Duodenal mucosa (tissue), 2 donors: Measurements from ENCODE around the gene DCDC2C.

Experiments used
- H3K27ac ChIP-seq: one replicate; pipeline ENCODE4 v1.7.0; 2013; ENCODE audit warnings: low read depth, low read length
- H3K27me3 ChIP-seq, 2 donors: one replicate each; pipeline ENCODE4 v1.7.0; 2013; ENCODE audit warnings: low read length in 2 of 2, control low read depth in 1 of 2; ENCODE audit not compliant: insufficient read depth in 2 of 2, control insufficient read depth in 1 of 2
- H3K36me3 ChIP-seq, 2 donors: one replicate each; pipeline ENCODE4 v1.7.0; 2013; ENCODE audit warnings: low read length in 2 of 2, control low read depth in 1 of 2; ENCODE audit not compliant: insufficient read depth in 2 of 2, control insufficient read depth in 1 of 2
- H3K4me1 ChIP-seq, 2 donors: one replicate each; pipeline ENCODE4 v1.7.0; 2013; ENCODE audit warnings: low read length in 2 of 2, control low read depth in 1 of 2; ENCODE audit not compliant: insufficient read depth in 2 of 2, control insufficient read depth in 1 of 2
- H3K4me3 ChIP-seq, 2 donors: one replicate each; pipeline ENCODE4 v1.7.0; 2013; ENCODE audit warnings: low read length in 2 of 2, low read depth in 1 of 2
- H3K9ac ChIP-seq, 2 donors: one replicate each; pipeline ENCODE4 v1.7.0; 2013; ENCODE audit warnings: low read length in 2 of 2, low read depth in 1 of 2
- H3K9me3 ChIP-seq, 2 donors: one replicate each; pipeline ENCODE4 v1.7.0; 2013; ENCODE audit warnings: low read length in 2 of 2, control low read depth in 1 of 2; ENCODE audit not compliant: control insufficient read depth in 1 of 2

The DCDC2C gene

GRCh38 chr2:3728104-3729054 is 25.0 kb downstream of the DCDC2C start:
- Histone ChIP-seq H3K4me1 (no peaks in the 10 kb centered on the region), H3K27ac (no peak overlapping the region), H3K4me3 (no peak overlapping the region)

GRCh38 chr2:3729055-3729448 is 25.7 kb downstream of the DCDC2C start:
- H3K27ac ChIP-seq: no peak overlapping the region
- H3K9ac ChIP-seq: no peak overlapping the region
- no peaks in the 10 kb centered on the region for H3K27me3 ChIP-seq
- no peaks in the 10 kb centered on the region for H3K36me3 ChIP-seq
- H3K4me1 ChIP-seq: no peaks in the 10 kb centered on the region
- no peaks in the 10 kb centered on the region for H3K9me3 ChIP-seq
- H3K4me3 ChIP-seq: no peak overlapping the region

More at GRCh38 chr2:3728104-3729054, 25.0 kb downstream of the DCDC2C start:
- Histone ChIP-seq H3K27me3 (no peaks in the 10 kb centered on the region), H3K9ac (no peak overlapping the region), H3K9me3 (no peaks in the 10 kb centered on the region), H3K36me3 (no peaks in the 10 kb centered on the region)

GRCh38 chr2:3729786-3730185 is 26.4 kb downstream of the DCDC2C start:
- Histone ChIP-seq H3K27me3 (no peaks in the 10 kb centered on the region), H3K4me3 (no peak overlapping the region), H3K4me1 (no peaks in the 10 kb centered on the region), H3K27ac (no peak overlapping the region), H3K36me3 (no peaks in the 10 kb centered on the region), H3K9me3 (no peaks in the 10 kb centered on the region), H3K9ac (no peak overlapping the region)

GRCh38 chr2:3730646-3731045 is 27.3 kb downstream of the DCDC2C start:
- Histone ChIP-seq H3K9ac (no peak overlapping the region), H3K9me3 (no peaks in the 10 kb centered on the region), H3K27me3 (no peaks in the 10 kb centered on the region), H3K27ac (no peak overlapping the region), H3K36me3 (no peaks in the 10 kb centered on the region), H3K4me1 (no peaks in the 10 kb centered on the region), H3K4me3 (no peak overlapping the region)

GRCh38 chr2:3731829-3732228 is 28.5 kb downstream of the DCDC2C start:
- no peak overlapping the region for H3K9ac ChIP-seq
- H3K9me3 ChIP-seq: no peaks in the 10 kb centered on the region
- H3K27ac ChIP-seq: no peak overlapping the region
- H3K27me3 ChIP-seq: no peaks in the 10 kb centered on the region
- no peak overlapping the region for H3K4me3 ChIP-seq
- no peaks in the 10 kb centered on the region for H3K36me3 ChIP-seq
- H3K4me1 ChIP-seq: no peaks in the 10 kb centered on the region

GRCh38 chr2:3736112-3736511 is 32.7 kb downstream of the DCDC2C start:
- H3K36me3 ChIP-seq: no peaks in the 10 kb centered on the region
- no peak overlapping the region for H3K27ac ChIP-seq
- H3K9me3 ChIP-seq: no peaks in the 10 kb centered on the region
- H3K27me3 ChIP-seq: no peaks in the 10 kb centered on the region
- no peak overlapping the region for H3K9ac ChIP-seq
- H3K4me1 ChIP-seq: no peaks in the 10 kb centered on the region
- H3K4me3 ChIP-seq: no peak overlapping the region

- Histone ChIP-seq H3K36me3 (no peaks in the 10 kb centered on the region), H3K27ac (no peak overlapping the region), H3K9ac (no peak overlapping the region), H3K9me3 (no peaks in the 10 kb centered on the region), H3K27me3 (no peaks in the 10 kb centered on the region), H3K4me3 (no peak overlapping the region), H3K4me1 (no peaks in the 10 kb centered on the region)
These were observed 33.8 kb downstream of the DCDC2C start for GRCh38 chr2:3737128-3737527.

- H3K9ac ChIP-seq: no peak overlapping the region
- H3K36me3 ChIP-seq: no peaks in the 10 kb centered on the region
- no peak overlapping the region for H3K27ac ChIP-seq
- no peak overlapping the region for H3K4me3 ChIP-seq
- no peaks in the 10 kb centered on the region for H3K9me3 ChIP-seq
- H3K4me1 ChIP-seq: no peaks in the 10 kb centered on the region
- H3K27me3 ChIP-seq: no peaks in the 10 kb centered on the region
These were observed 35.1 kb downstream of the DCDC2C start for GRCh38 chr2:3738454-3738853.

GRCh38 chr2:3739313-3739712 is 35.9 kb downstream of the DCDC2C start:
- Histone ChIP-seq H3K9me3 (no peaks in the 10 kb centered on the region), H3K4me1 (no peaks in the 10 kb centered on the region), H3K27me3 (no peaks in the 10 kb centered on the region), H3K27ac (no peak overlapping the region), H3K36me3 (no peaks in the 10 kb centered on the region), H3K9ac (no peak overlapping the region), H3K4me3 (no peak overlapping the region)

- Histone ChIP-seq H3K4me3 (no peak overlapping the region), H3K4me1 (no peaks in the 10 kb centered on the region), H3K27ac (no peak overlapping the region), H3K9ac (no peak overlapping the region), H3K9me3 (no peaks in the 10 kb centered on the region), H3K27me3 (no peaks in the 10 kb centered on the region), H3K36me3 (no peaks in the 10 kb centered on the region)
These were observed 38.0 kb downstream of the DCDC2C start for GRCh38 chr2:3741396-3741795.
